Keratinocyte (primary cell): ENCODE results near the gene ADPGK. TPM values are rescaled to one million over a fixed set of nuclear protein-coding genes. Genes with fewer than 3 reads are reported as not detected.
A peak's percentile ranks its signal among the peaks of the same experiment; 100 is the strongest.

Source experiments
- DNase-seq: peaks from one replicate; pipeline ENCODE4 v3.0.0-alpha.2; 2011; ENCODE audit warnings: low read depth, missing footprints, low spot score
- FAIRE-seq: peaks from 2 replicates; lab custom pipeline; 2011; peaks lifted over from hg19 to GRCh38; lab: Jason Lieb, UNC
- H2AFZ ChIP-seq: 2 replicates; pipeline ENCODE4 v1.6.0; 2012; ENCODE audit warnings: low read length, control low read depth, inconsistent platforms; ENCODE audit not compliant: control insufficient read depth
- H3K27ac ChIP-seq: 2 replicates; pipeline ENCODE4 v1.5.1; 2011; ENCODE audit warnings: low read length; ENCODE audit not compliant: control insufficient read depth, insufficient read depth
- H3K27me3 ChIP-seq: 3 replicates; pipeline ENCODE4 v1.6.0; 2011; ENCODE audit warnings: low read length; ENCODE audit not compliant: control insufficient read depth, insufficient read depth; ENCODE audit errors: extremely low read depth
- H3K36me3 ChIP-seq, 2 experiments: 2 replicates in 1 of 2; 3 replicates in 1 of 2; pipeline ENCODE4 v1.5.1; 2011; ENCODE audit warnings: low read length in 2 of 2, mild to moderate bottlenecking in 1 of 2; ENCODE audit not compliant: control insufficient read depth in 2 of 2, insufficient read depth in 2 of 2; ENCODE audit errors: extremely low read depth in 1 of 2
- H3K4me1 ChIP-seq: 3 replicates; pipeline ENCODE4 v1.5.1; 2011; ENCODE audit warnings: low read length; ENCODE audit not compliant: control insufficient read depth, insufficient read depth; ENCODE audit errors: extremely low read depth
- H3K4me2 ChIP-seq: 3 replicates; pipeline ENCODE4 v1.6.0; 2011; ENCODE audit warnings: low read depth, low read length; ENCODE audit not compliant: control insufficient read depth, insufficient read depth; ENCODE audit errors: extremely low read depth
- H3K4me3 ChIP-seq, 3 experiments: fragments of 200-600 bp in 1 of 3; sonication (generic) in 1 of 3; 2 replicates in 2 of 3; 3 replicates in 1 of 3; pipeline ENCODE4 v1.5.1; 2011 to 2016; ENCODE audit warnings: low read length in 3 of 3, mild to moderate bottlenecking in 3 of 3, control low read depth in 2 of 3, inconsistent platforms in 1 of 3, low read depth in 1 of 3, mixed read lengths in 1 of 3, mixed run types in 1 of 3, moderate library complexity in 1 of 3; ENCODE audit not compliant: control insufficient read depth in 2 of 3, insufficient read depth in 2 of 3; ENCODE audit errors: extremely low read depth in 1 of 3
- H3K79me2 ChIP-seq: 2 replicates; pipeline ENCODE4 v1.6.0; 2012; ENCODE audit warnings: low read length; ENCODE audit not compliant: control insufficient read depth, insufficient read depth
- H3K9ac ChIP-seq: 3 replicates; pipeline ENCODE4 v1.6.0; 2011; ENCODE audit warnings: low read length; ENCODE audit not compliant: control insufficient read depth, insufficient read depth; ENCODE audit errors: extremely low read depth
- H3K9me1 ChIP-seq: 3 replicates; pipeline ENCODE4 v1.6.0; 2011; ENCODE audit warnings: low read length; ENCODE audit not compliant: control insufficient read depth, insufficient read depth; ENCODE audit errors: extremely low read depth
- H3K9me3 ChIP-seq: 2 replicates; pipeline ENCODE4 v1.5.1; 2012; ENCODE audit warnings: low read depth, low read length; ENCODE audit not compliant: control insufficient read depth
- H4K20me1 ChIP-seq: 3 replicates; pipeline ENCODE4 v1.6.0; 2011; ENCODE audit warnings: low read length; ENCODE audit not compliant: control insufficient read depth, insufficient read depth; ENCODE audit errors: extremely low read depth
- EZH2 ChIP-seq: IDR thresholded peaks from one replicate; pipeline ENCODE4 v1.6.1; 2012; ENCODE audit warnings: inconsistent platforms, mild to moderate bottlenecking, low read length, moderate library complexity
- dilution Hi-C: fragments of 300-500 bp; cut with MboI; formaldehyde crosslinking; loops from one replicate; pipeline ENCODE4 v1.7.0; 2020; ENCODE audit warnings: low sequenced_read_pairs; ENCODE audit not compliant: extremely low pct_ligation_motif_present
- polyA plus RNA-seq, 5 experiments: library from polyadenylated mRNA; depleted of rRNA in 3 of 5; stranded (reverse) in 3 of 5; stranded (forward) in 1 of 5; unstranded in 1 of 5; fragments of >200 nt; gene quantifications; 1 replicate in 1 of 5; 2 replicates in 3 of 5; 3 replicates in 1 of 5; pipeline versions ENCODE4 v1.2.1 to v1.2.3, GENCODE V29; 2011 to 2012; ENCODE audit warnings: missing spikeins in 2 of 5, low read depth in 1 of 5, low replicate concordance in 1 of 5
- TF ChIP-seq, protein P1 (sequence below), 3 experiments: IDR thresholded peaks in 1 of 3; conservative IDR thresholded peaks in 1 of 3; optimal IDR thresholded peaks in 1 of 3; 2 replicates in 2 of 3; 3 replicates in 1 of 3; pipeline versions ENCODE3 to v1.5.1; 2011; ENCODE audit warnings: low read length in 3 of 3, mild to moderate bottlenecking in 3 of 3, moderate library complexity in 2 of 3, control low read depth in 1 of 3, inconsistent platforms in 1 of 3; ENCODE audit not compliant: insufficient read depth in 2 of 3; ENCODE audit errors: extremely low read depth in 1 of 3

Gene ADPGK
- polyA plus RNA-seq, 1 donor (not counting 4 experiments of a cell fraction or from before 2014, with no cell fraction given), result 62.3 TPM

DNA sequence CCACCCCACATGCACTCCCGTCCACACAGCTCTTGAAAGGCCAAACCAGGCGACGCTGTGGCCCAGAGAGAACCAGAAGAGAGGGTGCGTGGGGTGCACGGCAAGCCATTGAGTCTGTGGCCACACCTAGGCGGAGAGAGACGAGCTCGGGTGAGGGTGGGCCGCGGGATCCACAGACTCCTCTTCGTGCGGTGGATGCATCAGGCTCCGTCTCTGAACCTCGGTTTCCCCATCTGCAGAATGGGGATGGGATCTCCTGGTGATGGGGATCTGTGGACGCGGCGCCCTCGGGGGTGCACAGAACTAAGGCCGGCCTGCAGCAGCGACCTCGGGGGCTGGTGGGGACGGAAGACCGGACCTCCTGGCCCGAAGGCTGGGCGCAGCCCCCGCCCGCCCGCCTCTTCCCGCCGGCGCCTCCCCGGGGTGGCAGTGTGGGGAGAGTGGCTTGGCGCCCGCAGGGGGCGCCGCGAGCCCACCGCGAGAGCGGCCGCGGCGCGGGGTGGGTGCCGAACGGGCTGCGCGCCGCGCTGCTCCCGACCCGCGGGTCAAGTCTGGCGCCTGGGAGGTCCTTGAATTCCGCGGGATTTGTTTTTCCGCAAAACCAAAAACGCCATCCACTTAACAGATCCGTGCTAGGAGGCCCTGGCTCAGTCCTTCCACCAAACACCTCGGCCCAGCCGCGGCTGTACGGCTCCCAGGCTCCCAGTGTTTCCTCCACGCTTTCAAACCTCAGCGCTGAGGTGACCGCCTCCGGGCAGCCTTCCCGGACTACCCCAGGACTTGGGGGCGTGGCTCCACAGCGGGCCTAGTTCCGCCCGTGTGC lies 13.2 kb upstream of the ADPGK start:
- Histone ChIP-seq H3K9me1 (no peaks in the 10 kb centered on the region), H3K79me2 (no peaks in the 10 kb centered on the region), H3K4me2 (peak overlapping the region; percentile 89), H3K36me3 (no peaks in the 10 kb centered on the region), H3K27me3 (peaks cover 12% of the 10 kb centered on the region), H3K9me3 (no peaks in the 10 kb centered on the region), H4K20me1 (no peaks in the 10 kb centered on the region), H3K27ac (no peak overlapping the region), H3K4me1 (peaks cover 4% of the 10 kb centered on the region), H3K9ac (peak overlapping the region; percentile 46), H3K4me3 (peak overlapping the region; percentile 17 to 61 (median 44)), H2AFZ (peak overlapping the region; percentile 41)
- dilution Hi-C loops, result no loop called here
- DNase-seq (no peak), FAIRE-seq (no peak)
- TF ChIP-seq, protein P1, sequence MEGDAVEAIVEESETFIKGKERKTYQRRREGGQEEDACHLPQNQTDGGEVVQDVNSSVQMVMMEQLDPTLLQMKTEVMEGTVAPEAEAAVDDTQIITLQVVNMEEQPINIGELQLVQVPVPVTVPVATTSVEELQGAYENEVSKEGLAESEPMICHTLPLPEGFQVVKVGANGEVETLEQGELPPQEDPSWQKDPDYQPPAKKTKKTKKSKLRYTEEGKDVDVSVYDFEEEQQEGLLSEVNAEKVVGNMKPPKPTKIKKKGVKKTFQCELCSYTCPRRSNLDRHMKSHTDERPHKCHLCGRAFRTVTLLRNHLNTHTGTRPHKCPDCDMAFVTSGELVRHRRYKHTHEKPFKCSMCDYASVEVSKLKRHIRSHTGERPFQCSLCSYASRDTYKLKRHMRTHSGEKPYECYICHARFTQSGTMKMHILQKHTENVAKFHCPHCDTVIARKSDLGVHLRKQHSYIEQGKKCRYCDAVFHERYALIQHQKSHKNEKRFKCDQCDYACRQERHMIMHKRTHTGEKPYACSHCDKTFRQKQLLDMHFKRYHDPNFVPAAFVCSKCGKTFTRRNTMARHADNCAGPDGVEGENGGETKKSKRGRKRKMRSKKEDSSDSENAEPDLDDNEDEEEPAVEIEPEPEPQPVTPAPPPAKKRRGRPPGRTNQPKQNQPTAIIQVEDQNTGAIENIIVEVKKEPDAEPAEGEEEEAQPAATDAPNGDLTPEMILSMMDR (optimal IDR thresholded peaks at IDR 0.05 in 1 of 3, IDR thresholded peaks at IDR 0.05 in 1 of 3, conservative IDR thresholded peaks at IDR 0.05 in 1 of 3; ENCODE audit: extremely low read depth in 1 of 3, insufficient read depth in 2 of 3, low read length in 3 of 3), result peak in 2 of 3 experiments; percentile 30 to 63
- TF ChIP-seq EZH2, result peak; percentile 4

DNA sequence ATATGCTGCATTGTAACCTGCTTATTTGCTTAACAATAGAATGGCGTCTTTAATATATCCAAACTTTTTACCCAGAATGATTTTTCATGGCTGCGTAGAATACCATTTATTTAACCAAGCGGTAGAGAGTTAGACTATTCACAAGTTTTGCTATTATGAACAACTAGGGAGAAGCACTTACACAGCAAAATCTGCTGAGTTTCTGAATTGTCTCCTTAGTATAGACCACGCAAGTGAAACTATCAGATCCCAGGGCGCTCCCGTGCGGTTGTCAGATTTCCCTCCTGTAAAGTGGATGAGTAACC lies 12.6 kb upstream of the ADPGK start:
- no peak for DNase-seq
- no peaks in the 10 kb centered on the region for H3K9me3 ChIP-seq
- TF ChIP-seq, protein P1 (optimal IDR thresholded peaks at IDR 0.05 in 1 of 3, IDR thresholded peaks at IDR 0.05 in 1 of 3, conservative IDR thresholded peaks at IDR 0.05 in 1 of 3; ENCODE audit: extremely low read depth in 1 of 3, insufficient read depth in 2 of 3, low read length in 3 of 3), result no peak
- TF ChIP-seq EZH2, result no peak
- H3K4me1 ChIP-seq, result peaks cover 4% of the 10 kb centered on the region
- no peaks in the 10 kb centered on the region for H3K36me3 ChIP-seq
- H2AFZ ChIP-seq, result no peak overlapping the region
- H3K9me1 ChIP-seq, result no peaks in the 10 kb centered on the region
- H3K9ac ChIP-seq, result no peak overlapping the region
- H3K27me3 ChIP-seq, result peaks cover 12% of the 10 kb centered on the region
- no peak for FAIRE-seq
- no peaks in the 10 kb centered on the region for H3K79me2 ChIP-seq
- no peak overlapping the region for H3K27ac ChIP-seq
- dilution Hi-C loops, result no loop called here
- H3K4me2 ChIP-seq, result peak overlapping the region; percentile 89
- H3K4me3 ChIP-seq, result no peak overlapping the region
- no peaks in the 10 kb centered on the region for H4K20me1 ChIP-seq
